GM12892 (cell line): ENCODE measurements around the gene TRAPPC3.

Source experiments
- POLR2A ChIP-seq: IDR thresholded peaks from 2 replicates; pipeline ENCODE4 v1.6.1; 2011; ENCODE audit warnings: low read depth, low read length, control low read depth
- TAF1 ChIP-seq: IDR thresholded peaks from 2 replicates; pipeline ENCODE4 v1.6.1; 2011; ENCODE audit warnings: low read depth, mild to moderate bottlenecking, control low read depth, low read length, borderline replicate concordance

- TF ChIP-seq POLR2A (no peak), TAF1 (no peak)
These were observed 11.5 kb downstream of the TRAPPC3 start for GRCh38 chr1:36137776-36138175.
